Astrocyte (in vitro differentiated cells and primary cell): ENCODE data around the gene PSMC2. TPM values are rescaled to one million over a fixed set of nuclear protein-coding genes. Genes with fewer than 3 reads are reported as not detected.

ENCODE experiments used
- DNase-seq: peaks from one replicate; pipeline ENCODE4 v3.0.0-alpha.2; 2010; ENCODE audit warnings: low read depth
- FAIRE-seq: peaks from 2 replicates; lab custom pipeline; 2011; peaks lifted over from hg19 to GRCh38; lab: Jason Lieb, UNC
- H2AFZ ChIP-seq: 2 replicates; pipeline ENCODE4 v1.6.0; 2012; ENCODE audit warnings: low read depth, low read length, inconsistent platforms
- H3K27ac ChIP-seq: 2 replicates; pipeline ENCODE4 v1.5.1; 2011; ENCODE audit warnings: low read depth, low read length, inconsistent platforms
- H3K27me3 ChIP-seq: 2 replicates; pipeline ENCODE4 v1.6.0; 2011; ENCODE audit warnings: low read length, inconsistent platforms; ENCODE audit not compliant: insufficient read depth
- H3K36me3 ChIP-seq: 2 replicates; pipeline ENCODE4 v1.5.1; 2011; ENCODE audit warnings: low read length, inconsistent platforms; ENCODE audit not compliant: insufficient read depth
- H3K4me1 ChIP-seq: 2 replicates; pipeline ENCODE4 v1.5.1; 2011; ENCODE audit warnings: low read length, inconsistent platforms; ENCODE audit not compliant: insufficient read depth
- H3K4me2 ChIP-seq: 2 replicates; pipeline ENCODE4 v1.6.0; 2012; ENCODE audit warnings: low read length, inconsistent platforms
- H3K4me3 ChIP-seq: 2 replicates; pipeline ENCODE4 v1.5.1; 2011; ENCODE audit warnings: low read depth, mild to moderate bottlenecking, low read length, inconsistent platforms; ENCODE audit not compliant: insufficient read depth
- H3K79me2 ChIP-seq: 2 replicates; pipeline ENCODE4 v1.6.0; 2012; ENCODE audit warnings: mild to moderate bottlenecking, low read length, inconsistent platforms; ENCODE audit not compliant: insufficient read depth
- H3K9ac ChIP-seq: 2 replicates; pipeline ENCODE4 v1.6.0; 2012; ENCODE audit warnings: mild to moderate bottlenecking, low read length, inconsistent platforms
- H3K9me3 ChIP-seq: 2 replicates; pipeline ENCODE4 v1.5.1; 2012; ENCODE audit warnings: low read depth, mild to moderate bottlenecking, low read length, inconsistent platforms; ENCODE audit not compliant: insufficient read depth
- H4K20me1 ChIP-seq: 2 replicates; pipeline ENCODE4 v1.6.0; 2012; ENCODE audit warnings: low read length, inconsistent platforms; ENCODE audit not compliant: insufficient read depth
- H3K27ac Mint-ChIP-seq: one replicate; pipeline ENCODE4 v1.8.0; 2021; ENCODE audit warnings: mild to moderate bottlenecking, mixed read lengths; ENCODE audit not compliant: unreplicated experiment
- H3K27me3 Mint-ChIP-seq: one replicate; pipeline ENCODE4 v1.8.0; 2021; ENCODE audit warnings: low read depth, mixed read lengths; ENCODE audit not compliant: unreplicated experiment
- H3K36me3 Mint-ChIP-seq: one replicate; pipeline ENCODE4 v1.8.0; 2021; ENCODE audit warnings: low read depth, mixed read lengths; ENCODE audit not compliant: unreplicated experiment
- H3K4me1 Mint-ChIP-seq: one replicate; pipeline ENCODE4 v1.8.0; 2021; ENCODE audit warnings: low read depth, mixed read lengths; ENCODE audit not compliant: unreplicated experiment
- H3K4me3 Mint-ChIP-seq: one replicate; pipeline ENCODE4 v1.8.0; 2021; ENCODE audit warnings: mild to moderate bottlenecking, moderate library complexity, mixed read lengths; ENCODE audit not compliant: unreplicated experiment
- H3K9me3 Mint-ChIP-seq: one replicate; pipeline ENCODE4 v1.8.0; 2021; ENCODE audit warnings: mild to moderate bottlenecking, mixed read lengths; ENCODE audit not compliant: unreplicated experiment
- CTCF ChIP-seq: IDR thresholded peaks from 2 replicates; pipeline ENCODE4 v1.5.1; 2011; ENCODE audit warnings: low read depth, mild to moderate bottlenecking, inconsistent platforms, low read length, moderate library complexity; ENCODE audit not compliant: insufficient read depth
- EZH2 ChIP-seq: IDR thresholded peaks from 2 replicates; pipeline ENCODE4 v1.6.1; 2012; ENCODE audit warnings: mild to moderate bottlenecking, low read length, inconsistent platforms; ENCODE audit not compliant: insufficient read depth
- total RNA-seq: library from RNA; stranded (reverse); gene quantifications from 2 replicates; pipeline ENCODE4 v1.2.1, GENCODE V29; 2021

Gene PSMC2
- total RNA-seq, 1 donor from 2014 or later, result 146 TPM

GRCh38 chr7:103336761-103337160, 10.7 kb upstream of the PSMC2 start:
- H3K27ac ChIP-seq, result no peak overlapping the region
- H3K27me3 ChIP-seq, result no peaks in the 10 kb centered on the region
- no peaks in the 10 kb centered on the region for H3K4me1 ChIP-seq
- Mint-ChIP-seq H3K9me3 (no peaks in the 10 kb centered on the region), H3K27me3 (no peaks in the 10 kb centered on the region), H3K27ac (no peak overlapping the region), H3K4me3 (no peak overlapping the region), H3K36me3 (peaks cover 20% of the 10 kb centered on the region), H3K4me1 (peaks cover 8% of the 10 kb centered on the region)
- H3K9me3 ChIP-seq, result no peaks in the 10 kb centered on the region
- no peak overlapping the region for H3K9ac ChIP-seq
- peaks cover 77% of the 10 kb centered on the region for H3K79me2 ChIP-seq
- H3K36me3 ChIP-seq, result peaks cover 30% of the 10 kb centered on the region
- TF ChIP-seq CTCF (no peak), EZH2 (no peak)
- no peak for DNase-seq
- H3K4me3 ChIP-seq, result no peak overlapping the region
- H2AFZ ChIP-seq, result no peak overlapping the region
- no peak for FAIRE-seq
- H4K20me1 ChIP-seq, result peaks cover 45% of the 10 kb centered on the region
- H3K4me2 ChIP-seq, result no peak overlapping the region

GRCh38 chr7:103338864-103339263, 8.6 kb upstream of the PSMC2 start:
- Histone ChIP-seq H3K4me1 (no peaks in the 10 kb centered on the region), H4K20me1 (peaks cover 43% of the 10 kb centered on the region), H3K36me3 (peaks cover 27% of the 10 kb centered on the region), H3K9me3 (no peaks in the 10 kb centered on the region), H3K27me3 (no peaks in the 10 kb centered on the region), H3K27ac (no peak overlapping the region), H3K4me3 (no peak overlapping the region), H3K9ac (no peak overlapping the region), H3K4me2 (no peak overlapping the region), H2AFZ (no peak overlapping the region), H3K79me2 (peaks cover 80% of the 10 kb centered on the region)
- H3K4me3 Mint-ChIP-seq, result no peak overlapping the region
- H3K9me3 Mint-ChIP-seq, result no peaks in the 10 kb centered on the region
- peaks cover 11% of the 10 kb centered on the region for H3K4me1 Mint-ChIP-seq
- H3K36me3 Mint-ChIP-seq, result peaks cover 14% of the 10 kb centered on the region
- FAIRE-seq (no peak), DNase-seq (no peak)
- no peaks in the 10 kb centered on the region for H3K27me3 Mint-ChIP-seq
- no peak for TF ChIP-seq CTCF
- no peak for TF ChIP-seq EZH2
- no peak overlapping the region for H3K27ac Mint-ChIP-seq

DNA sequence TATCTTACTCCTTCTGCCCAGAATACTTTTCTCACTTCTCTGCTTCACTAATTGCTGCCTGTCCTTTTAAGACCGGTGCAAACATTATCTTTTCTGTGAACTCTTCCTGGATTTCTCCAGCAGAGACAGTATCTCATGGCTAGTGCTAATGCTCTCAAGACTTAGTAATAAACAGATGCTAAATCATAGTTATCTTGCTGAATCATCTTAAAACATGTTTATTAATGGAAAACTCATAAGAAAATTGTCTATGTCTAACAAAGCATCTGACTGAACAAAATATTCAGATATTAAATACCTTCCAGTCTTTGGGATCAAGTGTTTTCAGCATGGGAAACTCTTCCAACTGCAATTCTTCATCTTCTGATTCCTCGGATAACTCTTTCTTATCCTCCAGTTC, 6.0 kb upstream of the PSMC2 start:
- H3K27ac Mint-ChIP-seq, result no peak overlapping the region
- Histone ChIP-seq H3K9ac (no peak overlapping the region), H4K20me1 (peaks cover 33% of the 10 kb centered on the region), H3K36me3 (peaks cover 27% of the 10 kb centered on the region), H3K4me3 (no peak overlapping the region), H3K79me2 (peaks cover 80% of the 10 kb centered on the region), H3K4me2 (no peak overlapping the region), H2AFZ (no peak overlapping the region), H3K27ac (no peak overlapping the region), H3K9me3 (no peaks in the 10 kb centered on the region), H3K27me3 (no peaks in the 10 kb centered on the region), H3K4me1 (no peaks in the 10 kb centered on the region)
- no peak for FAIRE-seq
- DNase-seq, result no peak
- no peaks in the 10 kb centered on the region for H3K27me3 Mint-ChIP-seq
- peaks cover 14% of the 10 kb centered on the region for H3K36me3 Mint-ChIP-seq
- TF ChIP-seq EZH2 (no peak), CTCF (no peak)
- peaks cover 14% of the 10 kb centered on the region for H3K4me1 Mint-ChIP-seq
- no peaks in the 10 kb centered on the region for H3K9me3 Mint-ChIP-seq
- peak overlapping the region; percentile 40 for H3K4me3 Mint-ChIP-seq
